Karpas-422 (cell line): ENCODE data around the gene GSX2. TPM values are rescaled to one million over a fixed set of nuclear protein-coding genes. Genes with fewer than 3 reads are reported as not detected.
"Not testable (repeated sequence)": the region's sequence is repeated elsewhere in the genome, so short reads cannot be mapped to it uniquely, and the experiment has no call there.

Experiments used
- DNase-seq: peaks from one replicate; pipeline ENCODE4 v3.0.0-alpha.2; 2015
- H2AFZ ChIP-seq: fragments of 200-600 bp; sonication (generic); 2 replicates; pipeline ENCODE4 v1.6.1; 2014; ENCODE audit warnings: antibody characterized with exemption, low read length, mixed read lengths
- H3K27ac ChIP-seq: fragments of 200-600 bp; sonication (generic); 2 replicates; pipeline ENCODE4 v1.5.1; 2014; ENCODE audit warnings: mild to moderate bottlenecking, low read length, moderate library complexity
- H3K27me3 ChIP-seq: fragments of 200-600 bp; sonication (generic); 2 replicates; pipeline ENCODE4 v1.6.1; 2014; ENCODE audit warnings: low read length, mixed read lengths
- H3K36me3 ChIP-seq: fragments of 200-600 bp; sonication (generic); 2 replicates; pipeline ENCODE4 v1.6.1; 2014; ENCODE audit warnings: low read length, mixed read lengths; ENCODE audit not compliant: insufficient read depth
- H3K4me1 ChIP-seq: fragments of 200-600 bp; sonication (generic); 2 replicates; pipeline ENCODE4 v1.6.1; 2014; ENCODE audit warnings: mild to moderate bottlenecking, low read length, mixed read lengths
- H3K4me2 ChIP-seq: fragments of 200-600 bp; sonication (generic); 2 replicates; pipeline ENCODE4 v1.6.1; 2014; ENCODE audit warnings: low read length, low read depth, mild to moderate bottlenecking; ENCODE audit not compliant: poor library complexity, severe bottlenecking
- H3K4me3 ChIP-seq: fragments of 200-600 bp; sonication (generic); 2 replicates; pipeline ENCODE4 v1.5.1; 2014; ENCODE audit warnings: mild to moderate bottlenecking, antibody characterized with exemption, low read length, mixed read lengths
- H3K79me2 ChIP-seq: fragments of 200-600 bp; sonication (generic); 2 replicates; pipeline ENCODE4 v1.6.1; 2014; ENCODE audit warnings: mild to moderate bottlenecking, low read length, mixed read lengths
- H3K9ac ChIP-seq: fragments of 200-600 bp; sonication (generic); 2 replicates; pipeline ENCODE4 v1.6.0; 2014; ENCODE audit warnings: low read length
- H3K9me2 ChIP-seq: fragments of 200-600 bp; sonication (generic), shearing (Covaris generic); replicated peaks from 2 replicates; pipeline ENCODE4 v1.6.0; 2014; ENCODE audit warnings: mild to moderate bottlenecking, low read length, moderate library complexity; ENCODE audit not compliant: insufficient read depth
- H3K9me3 ChIP-seq: fragments of 300-700, 200-600 bp; sonication (generic); 2 replicates; pipeline ENCODE4 v1.6.1; 2014; ENCODE audit warnings: low read length, mixed read lengths
- H4K20me1 ChIP-seq: fragments of 200-600 bp; sonication (generic); 2 replicates; pipeline ENCODE4 v1.6.1; 2014; ENCODE audit warnings: mild to moderate bottlenecking, antibody characterized with exemption, low read length, low read depth; ENCODE audit not compliant: insufficient read depth
- total RNA-seq: library from RNA; depleted of rRNA; stranded (reverse); fragments of >200 nt; shearing (Covaris generic); gene quantifications from 2 replicates; pipeline ENCODE4 v1.2.3, GENCODE V29; 2014; ENCODE audit warnings: low replicate concordance

The GSX2 gene
- total RNA-seq, 1 experiment from 2014 or later: 9.5 TPM

DNA sequence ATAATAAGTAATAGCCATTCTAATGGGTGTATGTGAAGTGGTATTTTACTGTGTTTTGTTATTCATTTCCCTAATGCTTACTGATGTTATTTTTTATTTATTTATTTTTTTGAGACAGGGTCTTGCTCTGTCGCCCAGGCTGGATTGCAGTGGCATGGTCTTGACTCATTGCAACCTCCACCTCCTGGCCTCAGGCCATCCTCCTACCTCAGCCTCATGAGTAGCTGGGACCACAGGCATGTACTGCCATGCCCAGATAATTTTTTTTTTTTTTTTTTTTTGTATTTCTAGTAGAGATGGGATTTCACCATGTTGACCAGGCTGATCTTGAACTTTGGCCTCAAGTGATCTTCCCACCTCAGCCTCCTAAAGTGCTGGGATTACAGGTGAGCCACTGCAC is 13.2 kb downstream of the GSX2 start:
- not testable (repeated sequence) for H3K27me3 ChIP-seq, H3K9me3 ChIP-seq, DNase-seq, H3K9me2 ChIP-seq, H3K4me3 ChIP-seq, H2AFZ ChIP-seq, H3K9ac ChIP-seq, H3K36me3 ChIP-seq, H3K4me2 ChIP-seq, H3K27ac ChIP-seq, H3K79me2 ChIP-seq, H4K20me1 ChIP-seq
- H3K4me1 ChIP-seq: peaks cover 29% of the 10 kb centered on the region

DNA sequence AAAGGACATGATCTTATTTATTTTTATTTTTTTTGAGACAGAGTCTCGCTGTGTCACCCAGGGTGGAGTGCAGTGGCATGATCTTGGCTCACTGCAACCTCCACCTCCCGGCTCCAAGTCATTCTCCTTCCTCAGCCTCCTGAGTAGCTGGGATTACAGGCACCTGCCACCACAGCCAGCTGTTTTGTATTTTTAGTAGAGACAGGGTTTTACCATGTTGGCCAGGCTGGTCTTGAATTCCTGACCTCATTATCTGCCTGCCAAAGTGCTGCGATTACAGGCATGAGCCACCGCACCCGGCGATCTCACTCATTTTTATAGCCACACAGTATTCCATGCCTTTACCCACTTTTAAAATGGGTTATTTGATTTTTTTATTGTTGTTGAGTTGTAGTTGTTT is 16.3 kb downstream of the GSX2 start:
- H3K9me3 ChIP-seq, H3K4me3 ChIP-seq, H3K27ac ChIP-seq, H3K36me3 ChIP-seq, H3K79me2 ChIP-seq, H4K20me1 ChIP-seq, H2AFZ ChIP-seq, DNase-seq, H3K27me3 ChIP-seq, H3K4me2 ChIP-seq, H3K9ac ChIP-seq, H3K4me1 ChIP-seq, H3K9me2 ChIP-seq: not testable (repeated sequence)

DNA sequence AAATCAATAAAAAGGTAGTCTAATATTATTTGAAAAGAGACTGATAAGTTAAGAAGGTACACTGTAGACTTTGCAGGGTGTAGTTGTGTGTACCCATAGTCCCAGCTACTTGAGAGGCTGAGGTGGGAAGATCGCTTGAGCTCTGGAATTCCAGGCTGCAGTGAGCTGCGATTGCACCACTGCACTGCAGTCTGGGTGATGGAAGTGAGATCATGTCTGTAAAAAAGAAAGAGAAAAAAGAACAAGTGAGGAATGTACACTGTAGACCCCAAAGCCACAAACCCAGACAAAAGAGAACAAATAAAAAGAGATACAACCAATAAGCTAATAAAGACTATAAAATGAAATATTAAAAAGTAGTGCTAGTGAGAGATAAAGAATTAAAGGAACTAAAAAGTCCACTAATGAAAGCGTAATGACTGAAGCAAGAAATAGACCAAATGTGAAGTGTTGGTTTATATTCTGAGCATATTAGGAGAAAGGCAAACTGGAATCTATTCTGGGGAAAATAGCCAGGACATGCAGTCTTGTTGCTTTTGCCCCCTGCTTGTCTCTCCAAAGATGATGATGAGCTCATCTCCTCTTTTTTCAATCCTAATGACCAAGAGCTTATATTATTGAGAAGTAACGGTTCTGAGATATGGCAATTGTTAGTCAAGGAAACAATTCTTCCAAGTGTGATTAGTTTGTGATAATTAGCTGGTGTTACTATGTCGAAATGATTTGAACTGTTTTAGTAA is 19.1 kb downstream of the GSX2 start:
- H3K4me3 ChIP-seq: no peak overlapping the region
- H3K9me2 ChIP-seq: no peaks in the 10 kb centered on the region
- H3K36me3 ChIP-seq: no peaks in the 10 kb centered on the region
- H3K9ac ChIP-seq: no peak overlapping the region
- H4K20me1 ChIP-seq: no peaks in the 10 kb centered on the region
- H3K9me3 ChIP-seq: no peaks in the 10 kb centered on the region
- H3K4me1 ChIP-seq: no peaks in the 10 kb centered on the region
- H3K27me3 ChIP-seq: no peaks in the 10 kb centered on the region
- H3K79me2 ChIP-seq: no peaks in the 10 kb centered on the region
- DNase-seq: no peak
- H2AFZ ChIP-seq: no peak overlapping the region
- H3K4me2 ChIP-seq: no peak overlapping the region
- H3K27ac ChIP-seq: no peak overlapping the region

DNA sequence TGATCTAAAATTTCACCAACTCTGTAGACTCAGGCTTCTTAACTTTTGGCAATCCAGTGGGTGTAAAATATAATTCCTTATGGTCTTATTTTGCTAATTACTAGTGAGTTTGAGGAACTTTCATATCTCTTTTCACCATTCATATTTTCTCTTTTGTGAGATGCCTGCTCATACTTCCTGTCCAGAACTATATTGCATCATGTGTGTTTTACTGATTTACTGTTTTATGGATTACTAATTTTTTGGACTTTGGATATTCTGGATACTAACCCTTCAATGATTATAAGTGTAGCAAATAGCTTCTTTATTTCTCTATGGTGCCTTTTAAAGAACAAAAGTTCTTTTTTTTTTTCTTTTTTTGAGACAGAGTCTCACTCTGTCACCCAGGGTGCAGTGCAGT is 20.6 kb downstream of the GSX2 start:
- Histone ChIP-seq H2AFZ (no peak overlapping the region), H4K20me1 (no peaks in the 10 kb centered on the region)

DNA sequence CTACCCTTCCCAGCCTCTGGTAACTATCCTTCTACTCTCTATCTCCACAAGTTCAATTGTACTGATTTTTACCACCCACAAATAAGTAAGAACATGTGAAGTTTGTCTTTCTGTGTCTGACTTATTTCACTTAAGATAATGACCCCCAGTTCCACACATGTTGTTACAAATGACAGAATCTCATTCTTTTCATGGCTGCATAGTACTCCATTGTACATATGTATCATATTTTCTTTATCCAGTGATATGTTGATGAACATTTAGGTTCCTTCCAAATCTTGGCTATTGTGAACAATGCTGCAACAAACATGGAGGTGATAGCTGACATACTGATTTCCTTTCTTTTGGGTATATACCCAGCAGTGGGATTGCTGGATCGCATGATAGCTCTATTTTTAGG is 27.7 kb downstream of the GSX2 start:
- H3K27ac ChIP-seq: no peak overlapping the region
- no peak overlapping the region for H3K4me2 ChIP-seq
- no peaks in the 10 kb centered on the region for H3K27me3 ChIP-seq
- H3K9ac ChIP-seq: no peak overlapping the region
- 0 out of 2 replicates have a peak, but pooled peaks cover 3% of the 10 kb centered on the region for H3K9me3 ChIP-seq
- no peak overlapping the region for H2AFZ ChIP-seq
- DNase-seq: no peak
- H3K4me3 ChIP-seq: no peak overlapping the region
- H3K4me1 ChIP-seq: no peaks in the 10 kb centered on the region
- H3K36me3 ChIP-seq: no peaks in the 10 kb centered on the region
- H4K20me1 ChIP-seq: no peaks in the 10 kb centered on the region
- no peaks in the 10 kb centered on the region for H3K79me2 ChIP-seq
- H3K9me2 ChIP-seq: no peaks in the 10 kb centered on the region

More for the DNA sequence above, 20.6 kb downstream of the GSX2 start:
- H3K27me3 ChIP-seq: no peaks in the 10 kb centered on the region
- no peaks in the 10 kb centered on the region for H3K36me3 ChIP-seq
- DNase-seq: no peak
- no peak overlapping the region for H3K9ac ChIP-seq
- H3K27ac ChIP-seq: no peak overlapping the region
- H3K4me3 ChIP-seq: no peak overlapping the region
- no peaks in the 10 kb centered on the region for H3K79me2 ChIP-seq
- H3K9me2 ChIP-seq: no peaks in the 10 kb centered on the region
- no peak overlapping the region for H3K4me2 ChIP-seq
- no peaks in the 10 kb centered on the region for H3K4me1 ChIP-seq
- no peaks in the 10 kb centered on the region for H3K9me3 ChIP-seq

DNA sequence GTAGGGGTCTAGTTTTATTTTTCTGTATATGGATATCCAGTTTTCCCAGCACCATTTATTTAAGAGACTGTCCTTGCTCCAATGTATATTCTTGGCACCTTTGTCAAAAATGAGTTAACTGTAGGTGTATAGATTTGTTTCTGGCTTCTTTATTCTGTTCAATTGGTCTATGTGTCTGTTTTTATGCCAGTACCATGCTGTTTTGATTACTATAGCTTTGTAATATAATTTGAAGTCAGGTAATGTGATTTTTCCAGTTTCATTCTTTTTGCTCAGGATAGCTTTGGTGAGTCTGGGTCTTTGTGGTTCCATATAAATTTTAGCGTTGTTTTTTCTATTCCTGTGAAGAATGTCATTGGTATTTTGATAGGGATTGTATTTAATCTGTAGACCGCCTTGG is 28.7 kb downstream of the GSX2 start:
- H3K36me3 ChIP-seq, H3K27ac ChIP-seq, H3K4me1 ChIP-seq, H3K79me2 ChIP-seq, H3K9ac ChIP-seq, H3K9me3 ChIP-seq, H3K4me3 ChIP-seq, H3K9me2 ChIP-seq, H2AFZ ChIP-seq, DNase-seq, H3K4me2 ChIP-seq, H4K20me1 ChIP-seq, H3K27me3 ChIP-seq: not testable (repeated sequence)

DNA sequence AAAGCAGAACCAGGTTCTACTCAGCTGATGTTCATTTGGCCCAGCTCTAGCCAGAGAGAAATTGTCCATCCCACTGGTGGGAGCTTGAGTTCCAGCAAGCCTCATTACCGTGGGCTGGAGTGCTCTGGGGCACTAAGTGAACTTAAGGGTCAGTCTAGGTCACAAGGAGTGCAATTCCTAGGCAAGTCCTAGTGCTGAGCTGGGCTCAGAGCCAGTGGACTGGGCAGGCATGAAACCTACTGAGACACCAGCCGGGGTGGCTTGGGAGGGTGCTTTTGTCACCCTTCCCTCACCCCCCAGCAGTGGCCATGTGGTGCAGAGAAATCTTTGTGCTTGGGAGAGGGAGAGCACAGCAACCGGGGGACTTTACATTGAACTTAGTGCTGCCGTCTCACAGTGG is 39.4 kb downstream of the GSX2 start:
- no peaks in the 10 kb centered on the region for H3K27me3 ChIP-seq
- no peaks in the 10 kb centered on the region for H3K79me2 ChIP-seq
- no peak overlapping the region for H2AFZ ChIP-seq
- no peak overlapping the region for H3K4me2 ChIP-seq
- no peaks in the 10 kb centered on the region for H3K9me3 ChIP-seq
- H3K4me3 ChIP-seq: no peak overlapping the region
- H3K4me1 ChIP-seq: peaks cover 22% of the 10 kb centered on the region
- H3K27ac ChIP-seq: no peak overlapping the region
- no peaks in the 10 kb centered on the region for H3K9me2 ChIP-seq
- H4K20me1 ChIP-seq: no peaks in the 10 kb centered on the region
- H3K36me3 ChIP-seq: no peaks in the 10 kb centered on the region
- no peak for DNase-seq
- H3K9ac ChIP-seq: no peak overlapping the region

DNA sequence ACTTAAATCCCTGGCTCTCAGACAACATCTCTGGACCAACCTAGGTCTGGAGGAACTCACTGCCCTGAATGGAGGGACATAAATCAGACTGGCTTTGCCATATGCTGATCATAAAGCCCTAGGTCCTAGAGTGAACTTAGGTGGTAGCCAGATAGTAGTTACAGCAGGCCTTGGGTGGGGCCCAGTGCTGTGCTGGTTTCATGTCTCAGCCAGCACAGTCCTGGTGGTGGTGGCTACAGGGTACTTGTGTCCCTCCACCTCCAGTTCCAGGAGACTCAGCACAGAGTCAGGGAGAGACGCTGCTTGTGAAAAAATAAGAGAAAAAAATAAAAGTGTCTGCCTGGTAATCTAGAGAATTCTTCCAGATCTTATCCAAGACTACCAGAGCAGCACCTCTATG is 40.3 kb downstream of the GSX2 start:
- H3K79me2 ChIP-seq: no peaks in the 10 kb centered on the region
- DNase-seq: no peak
- no peak overlapping the region for H3K4me3 ChIP-seq
- no peaks in the 10 kb centered on the region for H3K36me3 ChIP-seq
- H3K4me1 ChIP-seq: peaks cover 13% of the 10 kb centered on the region
- H3K9me3 ChIP-seq: no peaks in the 10 kb centered on the region
- H3K9ac ChIP-seq: no peak overlapping the region
- H3K27me3 ChIP-seq: no peaks in the 10 kb centered on the region
- no peaks in the 10 kb centered on the region for H3K9me2 ChIP-seq
- no peak overlapping the region for H2AFZ ChIP-seq
- no peak overlapping the region for H3K27ac ChIP-seq
- H3K4me2 ChIP-seq: no peak overlapping the region
- no peaks in the 10 kb centered on the region for H4K20me1 ChIP-seq
